HepG2 (cell line): ENCODE data around the gene SPNS1.

ENCODE experiments used
- BRF2 ChIP-seq: sonication (generic); formaldehyde crosslinking; IDR thresholded peaks from 2 replicates; pipeline ENCODE4 v1.8.1; 2022; ENCODE audit warnings: mild to moderate bottlenecking, missing genetic modification reagents
- CTCF ChIP-seq: sonication (generic); formaldehyde crosslinking; IDR thresholded peaks from 2 replicates; pipeline ENCODE4 v1.5.0; 2020; ENCODE audit warnings: mild to moderate bottlenecking, missing genetic modification reagents, moderate library complexity
- EZH2 ChIP-seq: conservative IDR thresholded peaks from 2 replicates; pipeline ENCODE4 v1.6.1; 2012; ENCODE audit warnings: mild to moderate bottlenecking, low read depth, low read length, moderate library complexity
- FLYWCH1 ChIP-seq: sonication (generic); formaldehyde crosslinking; IDR thresholded peaks from 2 replicates; pipeline ENCODE4 v1.8.1; 2023; ENCODE audit warnings: mild to moderate bottlenecking, missing genetic modification reagents
- POLR2AphosphoS5 ChIP-seq: IDR thresholded peaks from 2 replicates; pipeline ENCODE4 v1.6.1; 2012; ENCODE audit warnings: low read depth, low read length
- REXO4 ChIP-seq: sonication (generic); formaldehyde crosslinking; IDR thresholded peaks from 2 replicates; pipeline ENCODE4 v1.8.0; 2022; ENCODE audit warnings: missing genetic modification reagents, mild to moderate bottlenecking, borderline replicate concordance
- RFX5 ChIP-seq: IDR thresholded peaks from 2 replicates; pipeline ENCODE4 v1.6.1; 2011; ENCODE audit warnings: low read depth, low read length, improper control_type of control experiment
- ZBTB43 ChIP-seq: sonication (generic); formaldehyde crosslinking; conservative IDR thresholded peaks from 2 replicates; pipeline ENCODE4 v1.4.0; 2020; ENCODE audit warnings: missing genetic modification reagents
- ZBTB8A ChIP-seq: sonication (generic); formaldehyde crosslinking; IDR thresholded peaks from 2 replicates; pipeline ENCODE4 v1.4.0; 2020; ENCODE audit warnings: mild to moderate bottlenecking, low read depth, missing genetic modification reagents, borderline replicate concordance
- ZNF550 ChIP-seq: sonication (generic); formaldehyde crosslinking; IDR thresholded peaks from 2 replicates; pipeline ENCODE4 v1.4.0; 2020; ENCODE audit warnings: mild to moderate bottlenecking, missing genetic modification reagents, borderline replicate concordance
- ZNF766 ChIP-seq: sonication (generic); formaldehyde crosslinking; IDR thresholded peaks from 2 replicates; pipeline ENCODE4 v1.5.0; 2020; ENCODE audit warnings: missing genetic modification reagents, borderline replicate concordance
- ZNF790 ChIP-seq: sonication (generic); formaldehyde crosslinking; IDR thresholded peaks from 2 replicates; pipeline ENCODE4 v1.8.0; 2022; ENCODE audit warnings: missing genetic modification reagents, mild to moderate bottlenecking, borderline replicate concordance
- TF ChIP-seq, protein P1 (sequence below): sonication (generic); formaldehyde crosslinking; IDR thresholded peaks from 2 replicates; pipeline ENCODE4 v1.9.0; 2021; ENCODE audit warnings: missing genetic modification reagents, borderline replicate concordance

DNA sequence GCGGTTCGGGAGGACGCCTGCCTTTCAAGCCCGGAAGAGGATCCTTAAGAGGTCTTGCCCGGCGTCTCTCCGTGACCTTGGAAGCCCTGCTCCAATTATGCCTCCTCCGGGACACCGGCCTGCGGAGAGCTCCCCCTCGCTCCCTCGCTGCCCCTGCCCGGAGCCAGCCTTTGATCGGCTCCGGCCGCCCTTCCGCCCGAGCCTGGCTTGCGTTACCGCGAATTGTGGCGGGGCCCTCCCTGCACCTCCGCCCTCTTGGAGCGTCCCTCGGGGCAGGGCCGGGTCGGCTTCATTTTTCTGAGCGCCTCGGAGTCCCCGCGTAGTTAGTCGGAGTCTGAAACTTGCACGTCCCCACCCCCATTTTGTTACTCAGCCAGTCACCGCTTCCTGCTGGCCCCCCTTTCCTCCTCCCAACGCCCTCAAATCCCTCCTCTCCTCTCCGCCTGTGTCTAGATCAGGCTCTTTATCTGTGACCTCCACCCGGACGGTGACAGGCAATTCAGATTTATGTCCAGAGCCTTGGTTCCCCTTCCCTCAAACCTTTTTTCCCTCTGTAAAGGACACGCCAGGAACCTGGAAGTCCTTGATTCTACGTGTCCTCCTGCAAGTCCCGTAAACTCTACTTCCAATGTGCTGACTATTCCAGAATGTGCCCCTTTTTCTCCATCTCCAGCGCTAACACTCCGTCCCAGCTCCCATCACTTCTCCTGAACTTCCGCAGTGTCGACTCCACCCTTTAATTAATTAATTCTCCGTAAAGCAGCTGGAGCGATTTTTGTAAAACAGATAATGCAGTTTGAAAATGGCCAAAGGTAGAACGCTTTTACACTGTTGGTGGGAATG is 49.0 kb upstream of the SPNS1 start:
- TF ChIP-seq ZNF790 (CRISPR knock-in tag) (no peak), ZNF766 (CRISPR knock-in tag) (no peak), ZNF550 (CRISPR knock-in tag) (no peak), POLR2AphosphoS5 (no peak; the same call in 1 of the 2 replicates), ZBTB8A (CRISPR knock-in tag) (no peak), CTCF (CRISPR knock-in tag) (peak; percentile 29), ZBTB43 (no peak), BRF2 (CRISPR knock-in tag) (no peak), RFX5 (no peak), FLYWCH1 (no peak), EZH2 (no peak), REXO4 (CRISPR knock-in tag) (no peak)
- TF ChIP-seq, protein P1, sequence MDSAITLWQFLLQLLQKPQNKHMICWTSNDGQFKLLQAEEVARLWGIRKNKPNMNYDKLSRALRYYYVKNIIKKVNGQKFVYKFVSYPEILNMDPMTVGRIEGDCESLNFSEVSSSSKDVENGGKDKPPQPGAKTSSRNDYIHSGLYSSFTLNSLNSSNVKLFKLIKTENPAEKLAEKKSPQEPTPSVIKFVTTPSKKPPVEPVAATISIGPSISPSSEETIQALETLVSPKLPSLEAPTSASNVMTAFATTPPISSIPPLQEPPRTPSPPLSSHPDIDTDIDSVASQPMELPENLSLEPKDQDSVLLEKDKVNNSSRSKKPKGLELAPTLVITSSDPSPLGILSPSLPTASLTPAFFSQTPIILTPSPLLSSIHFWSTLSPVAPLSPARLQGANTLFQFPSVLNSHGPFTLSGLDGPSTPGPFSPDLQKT (CRISPR knock-in tag): no peak
